HepG2 (cell line): ENCODE results near the gene PTPRM.

Source experiments
- ELK4 ChIP-seq: sonication (generic); formaldehyde crosslinking; IDR thresholded peaks from 2 replicates; pipeline ENCODE4 v1.9.0; 2021; ENCODE audit warnings: missing genetic modification reagents, borderline replicate concordance
- EZH2 ChIP-seq: conservative IDR thresholded peaks from 2 replicates; pipeline ENCODE4 v1.6.1; 2012; ENCODE audit warnings: mild to moderate bottlenecking, low read depth, low read length, moderate library complexity
- FOXK1 ChIP-seq: sonication (generic); formaldehyde crosslinking; IDR thresholded peaks from 2 replicates; pipeline ENCODE4 v1.4.0; 2020; ENCODE audit warnings: low read depth, missing genetic modification reagents, borderline replicate concordance
- FOXK2 ChIP-seq: fragments of 450-650 bp; IDR thresholded peaks from 2 replicates; pipeline ENCODE4 v1.6.1; 2016
- JUN ChIP-seq: sonication (generic); formaldehyde crosslinking; IDR thresholded peaks from 2 replicates; pipeline ENCODE4 v1.4.0; 2020; ENCODE audit warnings: mild to moderate bottlenecking, missing genetic modification reagents
- KDM1A ChIP-seq: IDR thresholded peaks from 2 replicates; pipeline ENCODE4 v1.6.1; 2016; ENCODE audit warnings: missing compliant biosample characterization
- PCBP2 ChIP-seq: fragments of 200-400 bp; formaldehyde crosslinking; optimal IDR thresholded peaks from 2 replicates; pipeline ENCODE3; 2018; ENCODE audit warnings: low read length, low read depth; ENCODE audit not compliant: poor library complexity, severe bottlenecking
- SAFB2 ChIP-seq: sonication (generic); formaldehyde crosslinking; IDR thresholded peaks from 2 replicates; pipeline ENCODE4 v1.5.1; 2020; ENCODE audit warnings: missing genetic modification reagents, low read depth, mild to moderate bottlenecking, borderline replicate concordance
- TBP ChIP-seq: sonication (generic); formaldehyde crosslinking; IDR thresholded peaks from 2 replicates; pipeline ENCODE4 v1.5.0; 2020; ENCODE audit warnings: missing genetic modification reagents
- ZBTB7A ChIP-seq: sonication (generic); formaldehyde crosslinking; IDR thresholded peaks from 2 replicates; pipeline ENCODE4 v1.8.0; 2022; ENCODE audit warnings: mild to moderate bottlenecking, missing genetic modification reagents
- ZC3H4 ChIP-seq: sonication (generic); formaldehyde crosslinking; IDR thresholded peaks from 2 replicates; pipeline ENCODE4 v1.4.0; 2020; ENCODE audit warnings: missing genetic modification reagents, borderline replicate concordance
- ZNF296 ChIP-seq: sonication (generic); formaldehyde crosslinking; conservative IDR thresholded peaks from 2 replicates; pipeline ENCODE4 v1.5.0; 2020; ENCODE audit warnings: mild to moderate bottlenecking, missing genetic modification reagents
- ZNF430 ChIP-seq: sonication (generic); formaldehyde crosslinking; IDR thresholded peaks from 2 replicates; pipeline ENCODE4 v1.9.0; 2021; ENCODE audit warnings: mild to moderate bottlenecking, missing genetic modification reagents
- TF ChIP-seq, protein P1 (sequence below): sonication (generic); formaldehyde crosslinking; IDR thresholded peaks from 2 replicates; pipeline ENCODE4 v1.4.0; 2020; ENCODE audit warnings: missing genetic modification reagents

GRCh38 chr18:8426401-8426800, 859.3 kb downstream of the PTPRM start:
- TF ChIP-seq ZNF430 (CRISPR knock-in tag) (no peak), PCBP2 (no peak), FOXK2 (no peak), KDM1A (CRISPR knock-in tag) (no peak), ZC3H4 (CRISPR knock-in tag) (no peak), TBP (no peak), ZBTB7A (CRISPR knock-in tag) (no peak), JUN (no peak), FOXK1 (no peak), EZH2 (no peak), ELK4 (no peak), SAFB2 (CRISPR knock-in tag) (no peak), ZNF296 (CRISPR knock-in tag) (no peak)
- TF ChIP-seq, protein P1, sequence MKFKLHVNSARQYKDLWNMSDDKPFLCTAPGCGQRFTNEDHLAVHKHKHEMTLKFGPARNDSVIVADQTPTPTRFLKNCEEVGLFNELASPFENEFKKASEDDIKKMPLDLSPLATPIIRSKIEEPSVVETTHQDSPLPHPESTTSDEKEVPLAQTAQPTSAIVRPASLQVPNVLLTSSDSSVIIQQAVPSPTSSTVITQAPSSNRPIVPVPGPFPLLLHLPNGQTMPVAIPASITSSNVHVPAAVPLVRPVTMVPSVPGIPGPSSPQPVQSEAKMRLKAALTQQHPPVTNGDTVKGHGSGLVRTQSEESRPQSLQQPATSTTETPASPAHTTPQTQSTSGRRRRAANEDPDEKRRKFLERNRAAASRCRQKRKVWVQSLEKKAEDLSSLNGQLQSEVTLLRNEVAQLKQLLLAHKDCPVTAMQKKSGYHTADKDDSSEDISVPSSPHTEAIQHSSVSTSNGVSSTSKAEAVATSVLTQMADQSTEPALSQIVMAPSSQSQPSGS (CRISPR knock-in tag) = no peak
